Myocyte (in vitro differentiated cells): ENCODE measurements around the gene LRIG1. TPM values are rescaled to one million over a fixed set of nuclear protein-coding genes. Genes with fewer than 3 reads are reported as not detected.
A peak's percentile ranks its signal among the peaks of the same experiment; 100 is the strongest.

Experiments used
- DNase-seq: peaks from one replicate; pipeline ENCODE4 v3.0.0-alpha.2; 2012; ENCODE audit warnings: low read depth
- total RNA-seq: library from RNA; depleted of rRNA; stranded (reverse); fragments of >200 nt; gene quantifications from 2 replicates; pipeline ENCODE4 v1.2.3, GENCODE V29; 2014

The LRIG1 gene
- total RNA-seq, 1 donor from 2014 or later = 3.4 TPM

- DNase-seq = no peak
Observed at GRCh38 chr3:66393333-66394005, 107.4 kb downstream of the LRIG1 start.

GRCh38 chr3:66392966-66393332 is 107.9 kb downstream of the LRIG1 start:
- no peak for DNase-seq

GRCh38 chr3:66392512-66392911 is 108.3 kb downstream of the LRIG1 start:
- DNase-seq = no peak

GRCh38 chr3:66390013-66390412 is 110.8 kb downstream of the LRIG1 start:
- DNase-seq = no peak

GRCh38 chr3:66386925-66387650 is 113.7 kb downstream of the LRIG1 start:
- DNase-seq = peak; percentile 81

- no peak for DNase-seq
Observed at GRCh38 chr3:66386011-66386924, 114.6 kb downstream of the LRIG1 start.

- no peak for DNase-seq
Observed at GRCh38 chr3:66385066-66385465, 115.8 kb downstream of the LRIG1 start.

GRCh38 chr3:66383998-66384745 is 116.7 kb downstream of the LRIG1 start:
- DNase-seq = no peak

- DNase-seq = no peak
Observed at GRCh38 chr3:66383023-66383422, 117.8 kb downstream of the LRIG1 start.

- DNase-seq = no peak
Observed at GRCh38 chr3:66382142-66382541, 118.7 kb downstream of the LRIG1 start.

- DNase-seq = no peak
Observed at GRCh38 chr3:66381626-66382025, 119.2 kb downstream of the LRIG1 start.

- DNase-seq = no peak
Observed at GRCh38 chr3:66380200-66380932, 120.5 kb downstream of the LRIG1 start.

- DNase-seq = no peak
Observed at GRCh38 chr3:66379565-66379964, 121.3 kb downstream of the LRIG1 start.

GRCh38 chr3:66378256-66378655 is 122.6 kb downstream of the LRIG1 start:
- no peak for DNase-seq

GRCh38 chr3:66377800-66378199 is 123.0 kb downstream of the LRIG1 start:
- DNase-seq = no peak

- peak; percentile 66 for DNase-seq
Observed at GRCh38 chr3:66376568-66376967, 124.3 kb downstream of the LRIG1 start.

- no peak for DNase-seq
Observed at GRCh38 chr3:66372681-66373350, 128.0 kb downstream of the LRIG1 start.

- no peak for DNase-seq
Observed at GRCh38 chr3:66371432-66371831, 129.4 kb downstream of the LRIG1 start.

GRCh38 chr3:66370179-66370578 is 130.6 kb downstream of the LRIG1 start:
- DNase-seq = no peak

- peak; percentile 52 for DNase-seq
Observed at GRCh38 chr3:66367979-66368378, 132.8 kb downstream of the LRIG1 start.
